ENCODE data around the gene NUDT9.
"Not testable (repeated sequence)": the region's sequence is repeated elsewhere in the genome, so short reads cannot be mapped to it uniquely, and the experiment has no call there.

The NUDT9 gene

DNA sequence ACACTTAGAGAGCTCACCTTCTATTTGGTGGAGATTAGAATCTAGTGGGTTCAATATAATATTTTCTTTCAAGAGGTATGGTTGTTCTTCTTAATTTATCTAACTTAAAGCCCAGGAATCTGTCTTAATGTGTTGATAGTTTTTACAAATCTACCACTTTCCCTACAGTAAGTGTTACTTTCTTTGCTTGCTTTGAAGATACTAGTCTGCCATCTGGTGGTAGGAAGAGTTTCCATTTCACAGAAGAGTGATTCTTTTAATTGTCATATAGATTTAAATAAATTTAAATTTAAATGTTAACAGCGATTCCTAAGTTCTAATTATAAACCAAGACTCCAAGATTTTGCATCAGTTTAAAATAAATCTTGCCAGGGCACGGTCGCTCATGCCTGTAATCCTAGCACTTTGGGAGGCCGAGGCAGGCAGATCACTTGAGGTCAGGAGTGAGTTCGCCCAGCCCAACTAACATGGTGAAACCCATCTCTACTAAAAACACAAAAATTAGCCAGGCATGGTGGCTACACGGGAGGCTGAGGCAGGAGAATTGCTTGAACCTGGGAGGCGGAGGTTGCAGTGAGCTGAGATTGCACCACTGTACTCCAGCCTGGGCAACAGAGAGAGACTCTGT is 43.5 kb downstream of the NUDT9 start:
- DNase-seq: peak; percentile 67

- no peak for DNase-seq
These were observed 47.0 kb downstream of the NUDT9 start for GRCh38 chr4:87469390-87469789.

DNA sequence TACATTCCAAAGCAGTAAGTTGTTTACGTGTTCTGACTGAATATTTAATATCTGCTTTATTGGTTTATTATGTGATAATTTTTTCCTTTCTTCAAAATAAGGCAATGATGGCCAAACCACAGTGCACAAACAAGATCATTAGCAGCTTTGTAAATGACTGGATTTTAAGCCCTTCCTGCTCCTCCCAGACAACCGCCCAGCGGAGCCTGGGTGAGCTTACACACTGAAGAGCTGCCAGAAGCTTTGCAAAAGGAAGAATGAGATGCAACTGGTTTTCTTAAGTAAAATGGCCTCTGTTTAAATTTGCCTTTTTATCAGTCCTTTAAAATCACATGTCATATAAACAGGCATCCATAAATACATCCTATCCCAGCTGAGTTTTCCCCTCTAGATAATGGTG is 54.6 kb downstream of the NUDT9 start:
- DNase-seq: no peak

GRCh38 chr4:87478732-87479250 is 56.4 kb downstream of the NUDT9 start:
- DNase-seq: no peak

DNA sequence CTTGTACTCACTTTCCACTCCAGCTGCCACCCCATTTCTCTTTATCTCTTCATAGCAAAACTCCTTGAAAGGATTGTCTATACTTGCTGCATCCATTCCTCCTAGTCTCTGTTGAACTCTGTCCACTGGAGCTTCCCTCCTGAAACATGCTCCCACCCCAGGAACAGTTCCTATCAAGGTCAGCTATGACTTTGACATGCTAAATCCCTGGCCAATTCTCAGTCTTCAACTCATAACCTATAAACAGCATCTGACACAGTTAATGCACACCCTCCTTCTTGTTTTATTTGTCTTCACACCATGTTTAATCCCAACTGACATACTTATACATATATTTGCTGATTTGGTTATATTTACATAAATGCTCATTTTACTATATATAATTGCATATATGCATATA is 59.0 kb downstream of the NUDT9 start:
- DNase-seq: no peak

- not testable (repeated sequence) for DNase-seq
These were observed 60.9 kb downstream of the NUDT9 start for GRCh38 chr4:87483247-87483646.

- DNase-seq: not testable (repeated sequence)
These were observed 66.3 kb downstream of the NUDT9 start for GRCh38 chr4:87488666-87489065.

DNA sequence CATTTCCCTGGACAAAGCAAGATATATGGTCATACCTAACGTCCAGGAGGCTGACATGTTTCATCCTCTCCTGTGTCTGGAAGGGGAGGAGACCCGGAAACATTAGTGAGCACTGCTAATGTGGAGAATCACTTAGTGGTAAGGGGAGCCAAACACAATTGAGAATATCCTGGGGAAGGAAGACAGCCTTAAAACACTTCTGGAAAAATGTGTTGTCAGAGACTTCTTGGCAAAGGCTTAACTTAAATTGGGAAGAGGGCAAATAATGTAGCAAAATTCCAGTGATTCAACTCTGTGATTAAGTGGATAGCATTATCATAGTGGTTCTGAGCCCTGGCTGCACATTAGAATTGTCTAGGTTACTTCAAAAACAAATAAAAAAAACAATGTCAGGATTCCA is 67.3 kb downstream of the NUDT9 start:
- DNase-seq: no peak

- no peak for DNase-seq
These were observed 68.4 kb downstream of the NUDT9 start for GRCh38 chr4:87490664-87491369.

- no peak for DNase-seq
These were observed 69.1 kb downstream of the NUDT9 start for GRCh38 chr4:87491436-87491835.

DNA sequence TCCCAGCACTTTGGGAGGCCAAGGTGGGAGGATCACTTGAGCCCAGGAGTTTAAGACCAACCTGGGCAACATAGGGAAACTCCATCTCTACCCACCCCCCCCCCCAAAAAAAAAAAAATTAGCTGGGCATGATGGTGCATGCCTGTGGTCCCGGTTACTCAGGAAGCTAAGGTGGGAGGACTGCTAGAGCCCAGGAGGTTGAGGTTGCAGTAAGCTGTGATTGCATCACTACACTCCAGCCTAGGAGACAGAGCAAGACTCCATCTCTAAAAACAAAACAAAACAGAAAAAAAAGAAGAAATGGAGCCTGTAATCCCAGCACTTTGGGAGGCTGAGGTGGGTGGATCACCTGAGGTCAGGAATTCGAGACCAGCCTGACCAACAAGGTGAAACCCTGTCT is 69.5 kb downstream of the NUDT9 start:
- DNase-seq: not testable (repeated sequence)

DNA sequence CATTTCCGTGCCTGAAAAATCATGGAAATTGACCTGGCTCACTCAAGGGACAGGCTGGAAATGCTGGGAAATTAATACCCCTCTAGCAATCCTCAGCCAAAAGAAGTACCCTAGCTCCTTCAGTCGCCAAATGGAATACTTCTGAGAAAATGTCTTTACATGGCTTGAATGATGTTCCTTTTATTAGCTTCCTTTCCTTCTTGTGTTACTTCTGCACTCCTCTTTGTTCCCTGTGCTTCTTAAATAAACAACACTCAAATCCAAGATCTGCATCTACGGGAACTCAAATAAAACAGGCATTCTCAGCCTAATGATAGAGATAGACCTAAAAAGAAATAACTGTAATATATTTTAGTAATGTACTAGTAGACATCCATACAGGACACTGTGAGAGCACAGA is 70.7 kb downstream of the NUDT9 start:
- no peak for DNase-seq

GRCh38 chr4:87497159-87497558 is 74.8 kb downstream of the NUDT9 start:
- DNase-seq: peak; percentile 26

GRCh38 chr4:87497578-87497977 is 75.2 kb downstream of the NUDT9 start:
- DNase-seq: no peak

GRCh38 chr4:87498446-87498900 is 76.1 kb downstream of the NUDT9 start:
- DNase-seq: no peak

DNA sequence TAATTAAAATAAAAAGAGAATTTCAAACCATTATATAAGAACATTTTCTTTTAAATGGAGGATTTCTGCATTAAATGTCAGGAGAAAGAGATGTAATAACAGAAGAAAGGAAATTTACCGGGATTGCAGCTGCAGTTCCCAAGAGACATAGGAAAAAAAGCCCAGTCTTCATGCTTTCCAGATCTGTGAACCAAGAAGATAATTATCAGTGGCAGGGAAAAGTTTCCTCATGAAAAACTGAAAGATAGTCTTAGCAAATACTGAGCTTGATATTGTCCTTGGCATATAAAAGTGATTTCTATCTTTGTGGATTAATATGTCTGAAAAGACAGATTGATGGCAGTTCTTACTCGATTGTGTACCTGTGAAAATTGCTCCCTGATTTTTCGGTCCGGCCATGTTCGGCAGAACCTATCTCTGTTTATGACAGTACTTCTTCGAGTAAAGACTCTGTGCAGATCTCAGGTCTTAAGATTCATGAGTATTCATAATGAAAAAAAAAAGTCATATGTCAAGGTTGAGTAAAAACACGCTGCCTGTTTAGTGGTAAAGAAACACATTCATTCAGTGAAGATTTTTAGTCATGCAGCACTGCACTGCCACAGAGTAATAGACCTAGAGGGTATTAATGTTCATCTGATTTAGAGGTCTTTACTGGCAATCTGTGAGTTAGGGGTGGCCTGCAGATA is 77.2 kb downstream of the NUDT9 start:
- DNase-seq: no peak

GRCh38 chr4:87500092-87500462 is 77.7 kb downstream of the NUDT9 start:
- DNase-seq: no peak

- no peak for DNase-seq
These were observed 80.3 kb downstream of the NUDT9 start for GRCh38 chr4:87502580-87503238.

DNA sequence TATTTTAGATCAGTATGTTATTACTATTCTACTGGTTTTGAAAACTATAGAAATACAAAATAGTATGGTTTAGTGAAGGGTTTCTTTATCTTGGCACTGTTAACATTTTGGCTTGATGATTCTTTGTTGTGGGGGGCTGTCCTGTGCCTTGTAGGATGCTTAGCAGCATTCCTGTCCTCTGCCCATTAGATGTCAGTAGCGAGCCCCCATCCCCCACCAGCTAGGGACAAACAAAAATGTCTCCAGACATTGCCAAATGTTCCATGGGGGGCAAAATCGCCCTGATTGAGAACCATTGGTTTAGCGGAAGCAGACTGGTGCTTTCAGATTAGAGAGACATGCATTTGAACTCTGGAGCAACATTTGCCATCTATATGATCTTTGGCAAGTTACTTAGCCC is 83.5 kb downstream of the NUDT9 start:
- peak; percentile 7 for DNase-seq

DNA sequence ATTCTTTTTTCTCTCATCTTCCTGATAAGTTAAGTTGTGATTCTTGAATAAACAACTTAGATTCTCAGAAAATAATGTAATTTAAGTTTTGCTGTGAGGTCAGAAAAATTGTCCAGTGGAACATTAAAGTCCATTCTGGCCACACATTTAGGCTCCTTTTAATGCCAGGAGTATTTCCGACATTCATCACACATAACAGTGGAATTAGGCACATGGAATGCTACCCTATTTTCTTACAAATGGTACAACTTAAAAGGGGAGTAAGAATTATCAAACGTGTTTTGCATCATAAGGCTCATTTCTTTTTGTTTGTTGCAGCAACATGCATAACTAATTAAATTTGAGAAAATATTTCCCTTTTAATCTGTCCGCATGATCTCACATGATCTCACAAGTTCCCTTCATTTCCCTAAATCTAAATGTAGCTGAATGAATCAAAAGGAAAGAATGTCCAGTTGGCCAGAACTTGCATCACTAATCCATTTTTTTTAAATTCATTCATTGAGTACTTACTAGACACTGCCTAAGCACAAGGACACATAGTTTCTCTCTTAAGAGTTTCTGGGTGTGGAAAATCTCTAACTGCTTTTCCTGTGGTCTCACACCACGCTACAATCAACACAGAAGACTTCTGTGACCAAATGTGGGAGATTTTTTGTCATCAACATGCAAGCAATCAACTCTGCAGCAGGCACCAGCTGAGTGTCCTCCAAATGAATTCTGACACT is 84.8 kb downstream of the NUDT9 start:
- no peak for DNase-seq

All from hematopoietic multipotent progenitor cell treated with erythropoietin and hydrocortisone succinate and interleukin-3 and kit ligand, for 8 days (in vitro differentiated cells).